HG03060 (cell line): ENCODE data around the gene LHX3.

Experiments used
- ATAC-seq: cut with Tn5 transposase; IDR thresholded peaks from one replicate; pipeline ENCODE4 v1.9.1; 2021; ENCODE audit warnings: low read depth, moderate number of reproducible peaks; ENCODE audit not compliant: unreplicated experiment

The LHX3 gene

DNA sequence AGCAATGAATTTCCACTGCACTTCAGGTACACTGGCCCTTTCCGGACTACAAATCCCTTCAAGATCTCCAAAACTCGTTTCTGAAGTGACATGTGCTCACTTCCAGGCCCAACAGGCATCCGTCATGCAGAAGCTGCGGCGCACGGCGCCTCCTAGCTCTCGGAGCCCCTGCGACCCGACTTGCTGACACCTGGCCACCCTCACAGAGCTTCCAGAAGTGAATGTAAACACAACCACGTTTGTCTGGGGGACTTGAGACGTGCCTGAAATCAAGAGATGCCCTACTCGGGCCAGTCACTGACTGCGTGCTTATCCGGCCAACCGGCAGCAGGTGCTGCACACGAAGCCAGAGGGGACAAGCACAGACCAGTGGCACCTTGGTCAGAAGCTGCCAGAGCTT, 4.9 kb upstream of the LHX3 start:
- ATAC-seq, result no peak

DNA sequence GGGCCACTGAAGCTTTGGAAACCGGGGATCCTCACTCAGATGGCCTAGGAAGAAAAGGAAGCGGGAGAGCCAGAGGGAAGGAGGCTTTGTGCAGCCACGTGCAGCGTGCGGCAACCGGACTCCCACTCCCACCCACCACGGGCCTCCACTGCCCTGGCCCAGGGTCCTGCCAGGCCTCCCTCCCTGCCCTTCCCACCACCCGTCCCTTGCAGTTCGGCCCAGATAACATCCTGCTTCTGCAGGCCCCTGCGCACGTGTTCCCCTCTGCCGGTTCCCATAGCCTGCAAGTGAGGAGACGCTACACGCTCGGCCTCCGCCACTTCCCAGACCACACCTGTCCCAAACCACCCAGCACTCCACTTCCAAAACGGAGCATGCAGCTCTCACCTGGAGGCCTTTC, 4.3 kb upstream of the LHX3 start:
- ATAC-seq, result no peak

DNA sequence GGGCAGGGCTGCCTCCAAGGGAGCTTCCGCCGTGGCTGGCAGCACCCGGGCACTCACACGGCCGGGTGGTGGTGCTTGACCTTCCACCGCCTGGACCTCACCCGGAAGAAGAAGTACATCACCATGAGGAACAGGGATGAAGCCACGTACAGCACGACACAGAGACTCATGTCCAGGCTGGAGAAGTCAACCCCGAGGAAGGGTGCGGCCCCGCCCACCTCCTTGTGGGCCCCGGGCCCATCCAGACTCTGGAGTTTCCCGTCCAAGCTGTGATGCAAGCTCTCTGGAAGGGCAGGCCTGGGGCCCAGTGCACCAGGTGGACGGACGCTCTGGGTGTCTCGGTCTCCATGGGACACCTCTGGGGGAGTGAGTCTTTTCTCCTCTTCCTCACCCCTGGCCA, 3.7 kb upstream of the LHX3 start:
- no peak for ATAC-seq

DNA sequence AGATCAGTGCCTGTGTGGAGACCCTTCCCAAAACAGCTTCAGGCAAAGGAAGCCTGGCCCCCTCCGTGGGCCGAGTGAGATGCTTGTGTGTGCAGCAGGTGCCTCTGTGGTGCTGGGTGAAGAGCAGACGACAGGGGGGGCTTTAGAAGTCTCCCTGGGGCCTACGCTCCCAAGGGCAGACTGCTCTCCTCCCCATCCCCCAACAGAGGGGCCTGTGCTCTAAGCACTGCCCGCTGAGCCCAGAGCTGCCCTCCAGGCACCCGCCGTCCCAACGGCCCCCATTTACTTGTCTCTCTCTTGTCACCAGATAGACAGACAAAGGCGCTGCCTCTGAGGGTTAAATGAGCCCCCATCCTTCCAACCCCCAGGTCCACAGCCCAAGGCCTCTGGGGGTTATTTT, 2.7 kb upstream of the LHX3 start:
- ATAC-seq, result no peak

DNA sequence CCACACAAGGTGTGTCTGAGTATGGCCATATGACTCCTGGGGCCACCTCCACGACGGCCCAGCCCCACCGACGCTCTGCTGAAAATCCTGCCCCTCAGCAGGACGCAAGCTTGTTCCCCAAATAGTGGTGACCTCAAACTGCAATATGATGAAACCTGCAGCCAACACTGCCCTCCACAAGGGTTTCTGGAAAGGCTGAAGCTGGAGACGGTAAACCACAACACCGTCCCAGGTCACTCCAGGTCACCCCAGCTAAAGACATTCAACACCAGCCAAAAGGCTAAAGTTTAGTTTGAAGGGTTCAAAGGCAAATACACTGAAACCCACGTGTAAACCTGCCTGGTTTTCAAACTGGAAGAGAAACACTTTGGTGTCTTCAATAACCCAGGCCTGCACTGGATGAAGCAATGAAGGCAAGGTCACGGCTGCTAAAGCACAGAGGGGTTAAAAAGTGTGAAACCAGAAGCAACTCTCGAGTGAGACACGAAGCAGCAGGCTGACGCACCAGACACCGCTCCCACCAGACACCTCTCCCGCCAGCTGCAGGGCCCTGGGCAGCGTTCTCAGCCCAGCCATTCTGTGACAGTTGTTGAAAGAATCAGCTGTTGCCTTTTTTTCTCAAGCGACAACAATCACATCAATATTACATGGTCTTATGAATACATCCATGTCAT, 1.8 kb upstream of the LHX3 start:
- no peak for ATAC-seq

DNA sequence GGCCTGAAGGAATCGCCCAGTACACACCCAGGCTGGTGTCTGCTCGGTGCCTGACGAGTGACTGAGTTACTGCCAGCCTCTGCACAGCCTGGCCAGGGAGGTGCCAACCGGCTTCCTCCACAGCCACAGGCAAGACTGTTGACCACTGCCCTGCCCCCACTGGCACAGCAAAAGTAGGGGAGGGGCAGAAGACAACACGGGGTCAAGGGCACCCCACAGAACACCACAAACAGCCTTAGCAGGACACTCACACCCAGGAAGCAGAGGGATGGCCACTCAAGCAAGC, 722 bp upstream of the LHX3 start:
- ATAC-seq, result no peak

DNA sequence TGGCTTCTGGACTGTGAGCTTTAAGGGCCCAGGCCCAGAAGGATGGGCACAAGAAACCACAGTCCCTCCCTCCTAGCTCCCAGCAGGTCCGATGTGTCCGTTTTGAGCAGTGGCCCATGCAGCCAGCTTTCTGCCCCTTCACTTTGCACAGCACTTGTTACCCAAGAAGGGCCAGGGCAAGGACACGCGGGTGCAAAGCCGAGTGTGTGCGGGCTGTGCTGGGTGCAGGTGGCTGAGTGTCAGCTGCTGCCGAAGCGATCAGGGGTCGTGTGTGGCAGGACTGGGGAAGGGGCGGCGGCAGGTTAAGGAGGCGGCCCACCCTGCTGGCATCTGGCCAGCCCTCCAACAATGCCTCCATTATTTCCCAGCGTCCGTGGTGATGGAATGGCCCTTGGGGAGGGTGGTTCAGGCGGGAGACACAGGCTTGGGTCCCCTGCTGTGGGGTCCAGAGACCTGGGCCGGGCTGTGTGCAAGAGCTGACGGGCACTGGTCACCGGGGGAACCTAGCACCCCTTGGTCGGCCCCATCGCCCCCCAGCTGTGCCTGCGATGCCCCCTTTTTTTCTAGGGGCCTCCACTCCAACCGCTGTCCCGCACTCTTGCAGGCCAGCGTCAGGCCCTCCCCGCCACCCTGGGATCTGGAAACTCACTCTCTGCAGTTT, 653 bp downstream of the LHX3 start:
- ATAC-seq, result no peak

DNA sequence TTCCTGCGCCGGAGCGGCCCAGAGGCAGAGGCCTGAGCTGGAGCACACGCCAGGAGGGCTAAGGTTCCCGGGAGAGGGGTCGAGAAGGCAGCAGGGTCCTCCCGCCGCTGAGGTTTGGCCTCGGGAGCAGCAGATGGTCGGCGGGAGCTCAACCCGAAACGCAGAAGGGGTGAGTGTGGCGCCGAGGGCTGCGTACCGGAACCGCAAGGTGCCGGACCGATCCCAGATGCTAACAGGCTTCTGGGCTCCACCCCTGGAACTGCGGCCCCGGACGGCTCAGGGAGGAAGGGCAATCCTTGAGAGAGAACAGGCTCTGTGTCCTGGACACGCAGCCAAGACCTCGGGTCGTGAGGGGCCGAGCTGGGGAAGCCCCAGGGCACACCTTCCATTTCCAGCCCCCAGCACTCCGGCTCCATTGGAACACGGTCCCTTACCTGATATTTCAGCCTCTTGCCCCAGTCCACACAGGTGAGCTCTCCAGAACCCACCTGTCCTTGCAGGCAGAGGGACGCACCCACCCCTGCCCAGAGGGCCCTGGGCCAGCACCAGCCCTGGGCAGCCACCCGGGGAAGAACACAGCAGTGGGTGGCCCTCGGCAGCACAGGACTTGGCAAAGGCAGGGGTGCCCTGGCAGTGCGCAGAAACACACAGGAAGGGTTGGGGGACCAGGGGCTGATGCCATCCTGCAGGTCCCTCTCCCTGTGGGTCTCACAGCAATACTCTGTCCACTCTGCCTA, 1.4 kb downstream of the LHX3 start:
- no peak for ATAC-seq

DNA sequence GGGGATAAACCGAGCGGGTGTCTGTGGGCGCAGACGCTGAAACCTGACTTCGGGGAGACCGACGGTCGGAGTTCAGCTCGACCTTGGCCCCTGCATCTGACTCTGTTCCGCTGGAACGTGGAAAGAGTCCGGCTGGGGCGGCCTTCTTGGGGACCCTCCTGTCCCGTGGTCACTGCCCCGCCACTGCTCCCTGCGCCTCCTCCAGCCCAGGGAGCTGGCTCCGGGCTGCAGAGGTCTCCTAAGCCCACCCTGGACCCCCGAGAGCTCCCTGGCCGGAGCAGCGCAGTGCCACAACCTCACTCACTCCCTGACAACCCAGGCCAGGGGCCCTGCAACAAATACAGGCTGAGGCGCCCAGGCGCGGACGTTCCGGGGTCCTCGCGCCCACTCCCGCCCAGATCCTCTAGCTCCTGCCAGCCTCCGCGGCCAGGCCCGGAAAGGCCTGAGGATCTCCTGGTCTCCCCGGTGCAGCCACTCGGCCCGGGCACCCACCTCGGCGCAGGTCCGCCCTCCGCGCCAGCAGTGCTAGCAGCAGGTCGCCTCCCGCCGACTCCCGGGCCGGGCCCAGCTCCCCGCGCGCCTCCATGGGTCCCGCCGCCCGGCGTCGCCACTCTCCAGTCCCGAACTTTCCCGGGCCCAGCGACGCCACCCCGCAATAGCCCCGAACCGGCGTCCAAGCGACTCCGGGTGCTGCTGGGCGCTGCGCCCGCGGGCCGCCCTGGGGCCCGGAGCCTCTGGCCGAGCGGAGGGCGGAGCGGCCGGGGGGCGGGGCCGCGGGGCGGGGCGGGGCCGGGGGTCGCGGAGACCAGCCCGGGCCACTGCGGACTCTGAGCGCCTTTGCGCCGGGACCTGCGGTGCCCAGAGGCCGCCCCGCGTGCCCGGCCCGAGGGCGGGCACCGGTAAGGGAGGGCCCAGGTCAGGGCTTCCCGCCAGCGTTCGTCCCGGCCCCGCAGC, 2.2 kb downstream of the LHX3 start:
- no peak for ATAC-seq

DNA sequence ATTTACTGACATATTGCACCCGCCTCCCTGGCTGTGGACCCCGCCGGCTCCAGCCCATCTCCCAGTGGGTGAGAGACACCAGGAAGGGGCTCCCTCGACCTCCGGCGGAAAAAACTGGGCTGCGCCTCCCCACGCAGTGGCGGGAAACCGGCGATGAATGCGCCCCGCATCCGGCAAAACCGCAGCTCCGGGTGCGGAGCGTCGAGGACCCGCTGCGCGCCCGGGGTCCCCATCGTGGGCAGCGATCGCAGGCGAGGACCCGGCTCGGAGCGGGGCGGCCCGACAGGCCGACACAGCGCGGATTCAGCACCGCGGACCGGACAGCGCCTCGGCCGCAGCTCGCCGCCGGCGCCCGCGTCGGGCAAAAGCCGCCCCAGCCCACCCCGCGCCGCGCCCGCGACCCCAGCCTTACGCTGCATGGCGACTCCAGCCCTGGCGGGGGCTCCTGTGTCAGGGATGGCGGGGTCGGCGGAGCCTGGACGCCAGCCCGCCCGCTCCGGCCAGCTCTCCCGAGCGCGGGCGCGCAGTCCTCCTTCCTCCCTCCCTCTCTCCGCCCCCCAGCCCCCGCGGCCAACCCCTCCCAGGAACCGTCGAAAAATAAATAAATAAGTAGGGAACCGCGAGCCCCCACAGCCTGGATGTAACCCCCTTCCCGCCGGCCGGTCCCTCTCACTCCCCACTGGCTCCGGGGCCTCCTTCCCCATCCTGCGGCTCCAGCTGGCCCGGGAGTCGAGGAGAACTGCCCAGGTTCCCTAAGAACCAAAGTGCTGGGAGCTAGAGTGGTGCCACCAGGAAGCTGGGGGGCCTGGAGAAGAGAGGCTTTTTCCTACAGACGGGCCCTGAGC, 3.1 kb downstream of the LHX3 start:
- no peak for ATAC-seq

DNA sequence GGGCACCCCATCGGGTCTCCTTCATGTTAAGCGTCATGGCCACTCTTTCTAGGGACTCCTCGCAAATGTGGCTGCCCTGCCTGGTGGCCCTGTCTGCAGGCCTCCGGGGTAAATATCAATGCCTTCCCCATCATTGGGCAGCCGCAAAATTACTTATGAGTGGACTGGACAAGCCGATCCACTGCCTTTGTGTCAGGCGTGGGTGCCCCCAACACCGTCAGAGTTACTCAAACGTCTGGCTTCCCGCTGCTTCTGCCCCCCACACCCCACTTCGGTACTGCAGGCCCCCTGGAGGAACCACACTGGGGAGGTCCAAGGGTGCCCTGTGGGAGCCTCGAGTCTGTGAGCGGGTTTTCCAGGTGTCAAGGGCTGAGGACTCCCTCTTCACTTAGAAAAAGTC, 3.8 kb downstream of the LHX3 start:
- ATAC-seq, result no peak

DNA sequence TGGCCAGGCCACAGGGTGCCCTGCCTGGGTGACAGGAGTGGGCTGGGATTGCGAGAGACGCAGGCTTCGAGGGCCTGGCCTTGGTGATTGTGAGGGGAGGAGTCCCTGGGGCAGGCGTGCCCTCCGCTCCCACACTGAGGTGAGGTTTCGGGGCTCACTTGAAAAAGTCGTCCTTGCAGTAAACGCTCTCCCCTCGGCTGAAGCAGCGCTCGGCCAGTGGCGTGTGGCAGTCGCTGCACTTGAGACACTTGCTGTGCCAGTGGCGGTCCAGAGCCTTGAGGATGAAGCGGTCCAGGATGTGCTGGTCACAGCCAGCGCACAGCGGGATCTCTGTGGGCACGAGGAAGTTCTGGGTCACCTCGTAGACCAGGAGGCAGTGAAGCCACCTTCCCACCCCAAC, 4.5 kb downstream of the LHX3 start:
- ATAC-seq, result no peak

DNA sequence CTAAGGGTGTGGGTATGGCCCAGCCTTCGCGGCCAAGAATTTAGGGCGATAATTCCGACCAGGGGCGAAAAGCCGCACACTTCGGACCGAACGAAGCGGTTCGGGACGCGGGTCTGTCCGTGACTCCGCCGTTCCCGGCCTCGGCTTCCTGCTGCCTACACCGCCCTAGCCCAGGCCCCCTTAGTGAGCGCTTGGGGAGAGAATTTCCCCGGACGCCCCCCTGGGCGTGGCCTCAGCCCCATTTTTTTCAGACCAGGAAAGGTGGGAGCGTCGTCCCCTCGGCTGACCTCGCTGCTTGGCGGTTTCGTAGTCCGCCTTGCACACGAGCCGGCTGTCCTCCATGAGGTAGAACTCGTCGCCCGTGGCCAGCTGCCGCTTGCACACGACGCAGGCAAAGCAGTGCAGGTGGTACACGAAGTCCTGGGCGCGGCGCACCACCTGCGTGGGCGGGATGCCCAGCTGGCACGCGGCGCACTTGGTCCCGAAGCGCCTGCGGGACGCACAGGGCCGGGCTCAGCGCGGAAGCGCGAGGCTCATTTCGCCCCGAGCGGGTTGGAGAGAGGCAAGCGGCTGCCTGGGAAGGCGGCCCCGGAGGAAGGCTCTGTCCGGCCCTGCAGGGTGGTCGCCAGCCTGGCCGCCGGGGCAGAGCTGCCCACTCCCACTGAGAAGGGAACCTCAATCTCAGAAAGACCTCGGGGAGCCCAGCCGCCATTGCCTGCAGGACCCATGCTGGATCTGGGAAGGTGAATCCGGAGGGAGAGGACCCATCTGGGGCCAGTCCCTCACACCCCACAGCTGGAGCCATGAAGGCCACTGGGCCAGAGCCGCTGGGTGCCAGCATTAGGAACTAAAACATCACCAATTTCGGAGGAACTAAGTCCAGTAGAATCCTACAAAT, 5.3 kb downstream of the LHX3 start:
- ATAC-seq, result no peak

DNA sequence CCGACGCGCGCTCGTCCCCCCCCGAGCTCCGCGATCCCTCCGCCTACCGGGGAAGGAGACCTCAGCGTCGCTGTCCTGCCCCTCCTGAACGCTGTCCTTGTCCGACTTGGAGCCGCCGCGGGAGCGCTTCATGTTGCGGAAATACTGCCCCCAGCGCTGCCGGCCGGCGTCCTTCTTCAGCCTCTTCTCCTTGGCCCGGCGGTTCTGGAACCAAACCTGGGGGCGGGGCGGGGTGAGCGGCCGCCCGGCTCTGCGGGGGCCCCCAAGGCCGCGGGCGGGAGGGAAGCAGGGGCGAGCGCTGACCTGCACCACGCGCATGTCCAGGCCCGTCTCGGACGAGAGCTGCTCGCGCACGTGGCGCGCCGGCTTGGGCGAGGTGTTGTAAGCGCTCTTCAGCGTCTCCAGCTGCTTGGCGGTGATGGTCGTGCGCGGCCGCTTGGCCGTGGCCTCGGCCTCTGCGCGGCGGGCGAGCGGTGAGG, 6.3 kb downstream of the LHX3 start:
- no peak for ATAC-seq

DNA sequence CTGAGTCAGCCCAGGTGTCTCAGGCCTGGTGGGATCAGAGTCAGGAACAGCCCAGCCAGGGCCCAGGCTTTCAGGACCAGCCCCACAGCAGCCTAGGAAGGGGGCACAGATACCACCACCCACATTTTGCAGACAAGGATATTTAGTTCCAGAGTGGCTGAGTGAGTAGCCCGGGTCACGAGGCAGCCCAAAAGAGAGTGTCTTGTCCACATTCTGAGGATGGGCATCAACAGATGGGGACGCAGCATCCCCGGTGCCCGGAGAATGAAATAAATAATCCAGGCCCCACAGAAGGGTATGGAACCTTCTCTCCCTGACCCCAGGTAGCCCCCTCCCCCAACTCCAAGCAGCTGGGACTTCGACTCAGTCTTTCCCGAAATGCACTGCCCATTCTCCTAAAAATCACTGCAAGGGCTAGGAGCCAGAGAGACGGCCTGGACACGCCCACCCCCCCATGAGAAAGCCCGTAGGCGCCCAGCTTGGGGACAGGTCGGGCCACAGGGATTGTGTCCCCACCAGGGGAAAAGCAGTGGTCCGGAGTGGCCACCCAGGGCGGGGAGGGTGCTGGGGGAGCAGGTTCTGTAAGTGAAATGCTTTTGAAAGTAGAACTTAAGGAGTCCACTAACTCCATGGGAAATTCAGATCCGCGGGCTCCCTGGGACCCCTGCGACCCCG, 6.9 kb downstream of the LHX3 start:
- ATAC-seq, result no peak

DNA sequence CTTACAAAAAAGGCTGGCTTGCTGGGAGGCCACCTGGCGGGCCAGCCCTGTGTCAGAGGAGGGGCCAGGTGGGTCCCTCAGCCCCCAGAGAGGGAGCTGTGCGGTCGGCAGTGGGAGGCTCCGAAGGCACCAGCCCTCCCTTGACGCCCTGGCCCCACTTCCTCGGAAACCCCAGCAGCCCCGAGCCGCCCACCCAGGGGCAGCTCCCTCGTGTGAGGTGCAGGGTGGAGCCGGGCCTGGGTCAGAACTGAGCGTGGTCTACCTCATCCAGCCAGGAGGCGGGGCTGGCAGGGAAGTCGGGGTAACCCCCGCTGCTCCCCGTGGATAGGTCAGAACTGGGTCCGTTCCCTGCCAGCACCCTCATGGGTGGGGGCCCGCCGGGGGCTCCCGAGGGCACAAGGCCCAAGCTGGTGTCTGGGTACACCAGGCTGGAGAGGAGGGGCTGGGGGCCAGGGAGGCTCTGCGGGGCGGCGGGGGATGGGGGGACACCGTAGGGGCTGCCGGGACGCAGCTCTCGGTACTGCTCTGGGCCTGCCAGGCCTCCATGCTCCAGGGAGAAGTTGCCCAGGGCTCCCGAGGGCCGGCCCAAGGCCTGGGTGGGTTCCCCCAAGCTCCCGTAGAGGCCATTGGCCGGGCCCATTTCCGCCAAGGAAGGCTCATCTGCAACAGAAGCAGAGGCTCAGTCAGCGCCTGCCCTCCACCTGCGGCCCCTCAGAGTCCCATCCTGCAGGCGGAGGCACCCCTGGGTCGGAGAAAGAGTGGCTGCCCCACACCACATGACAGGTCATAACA, 7.6 kb downstream of the LHX3 start:
- ATAC-seq, result no peak

DNA sequence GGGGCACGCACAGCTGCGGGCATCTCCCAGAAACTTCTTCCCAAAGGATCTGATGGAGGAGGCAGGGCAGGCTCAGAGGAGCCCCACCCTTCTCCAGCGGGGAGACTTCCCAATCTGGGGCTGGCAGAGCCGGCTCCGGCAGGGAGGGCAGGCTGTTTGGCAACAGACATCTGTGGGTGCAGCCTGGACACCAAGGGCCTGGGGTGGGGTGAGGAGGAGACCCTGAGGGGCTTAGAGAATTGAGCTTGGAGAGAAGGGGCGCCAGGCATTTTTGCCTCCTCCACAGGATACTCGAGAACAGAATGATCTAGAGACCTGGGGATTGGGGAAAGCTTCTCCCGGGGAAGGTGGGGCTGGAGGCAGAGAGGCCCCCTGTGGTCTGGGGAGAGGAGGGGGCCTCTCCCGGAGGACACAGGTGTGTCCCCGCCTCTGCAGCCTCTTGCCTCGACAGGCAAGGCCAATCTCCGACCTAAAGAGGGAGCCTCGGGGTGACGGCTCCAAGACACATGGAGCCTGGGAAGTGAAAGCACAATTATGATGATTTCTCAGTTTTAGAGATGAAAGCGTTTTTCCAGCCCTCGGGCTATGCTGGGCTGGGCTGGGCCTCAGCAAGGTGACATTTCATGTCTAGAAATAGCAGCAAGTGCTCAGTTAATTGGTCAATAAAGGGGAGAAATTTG, 8.4 kb downstream of the LHX3 start:
- no peak for ATAC-seq
